GM11168 (cell line): Measurements from ENCODE around the gene COL5A1.
"Not testable (repeated sequence)": the region's sequence is repeated elsewhere in the genome, so short reads cannot be mapped to it uniquely, and the experiment has no call there.

ENCODE experiments used
- in situ Hi-C: fragments of 300-500 bp; cut with MboI; formaldehyde crosslinking; loops from one replicate; pipeline ENCODE4 v1.12.0; 2022; ENCODE audit warnings: low sequenced_read_pairs; ENCODE audit not compliant: unreplicated experiment

Gene COL5A1

DNA sequence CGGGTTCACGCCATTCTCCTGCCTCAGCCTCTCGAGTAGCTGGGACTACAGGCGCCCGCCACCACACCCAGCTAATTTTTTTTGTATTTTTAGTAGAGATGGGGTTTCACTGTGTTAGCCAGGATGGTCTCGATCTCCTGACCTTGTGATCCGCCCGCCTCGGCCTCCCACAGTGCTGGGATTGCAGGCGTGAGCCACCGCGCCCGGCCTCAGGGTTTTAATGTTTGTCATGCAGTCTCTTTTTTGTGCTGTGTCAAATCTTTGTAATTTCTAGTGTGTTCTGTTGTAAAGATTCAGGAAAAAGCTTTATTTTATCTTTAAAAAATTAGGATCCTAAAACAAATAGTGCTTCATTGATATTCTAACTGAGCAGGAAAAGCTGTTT is 62.1 kb downstream of the COL5A1 start:
- in situ Hi-C loops: loop anchor here (5.0 kb wide), 1 partner anchor 279 kb away; no protein-coding TSS in a partner anchor

DNA sequence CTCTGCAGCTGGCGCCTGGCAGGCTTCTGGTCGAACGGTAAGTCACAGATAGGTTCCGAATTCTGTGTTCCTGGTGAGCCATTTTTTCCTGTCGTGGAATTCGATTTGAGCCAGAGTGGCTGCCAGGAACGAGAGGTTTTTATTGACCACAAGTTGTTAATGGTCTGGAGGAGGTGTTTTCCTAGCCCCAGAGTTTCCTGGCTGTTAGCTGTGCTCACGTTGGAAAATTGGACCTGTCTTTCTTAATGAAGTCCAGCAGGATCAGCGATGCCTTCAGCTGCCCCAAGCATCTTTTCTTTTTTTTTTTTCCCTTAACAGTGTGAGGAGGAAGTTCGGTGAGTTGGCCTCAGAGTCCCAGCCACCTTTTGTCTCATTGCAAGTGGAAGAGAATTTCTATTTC is 62.9 kb downstream of the COL5A1 start:
- in situ Hi-C loops: loop anchor here (5.0 kb wide), 1 partner anchor 278 kb away; no protein-coding TSS in a partner anchor

DNA sequence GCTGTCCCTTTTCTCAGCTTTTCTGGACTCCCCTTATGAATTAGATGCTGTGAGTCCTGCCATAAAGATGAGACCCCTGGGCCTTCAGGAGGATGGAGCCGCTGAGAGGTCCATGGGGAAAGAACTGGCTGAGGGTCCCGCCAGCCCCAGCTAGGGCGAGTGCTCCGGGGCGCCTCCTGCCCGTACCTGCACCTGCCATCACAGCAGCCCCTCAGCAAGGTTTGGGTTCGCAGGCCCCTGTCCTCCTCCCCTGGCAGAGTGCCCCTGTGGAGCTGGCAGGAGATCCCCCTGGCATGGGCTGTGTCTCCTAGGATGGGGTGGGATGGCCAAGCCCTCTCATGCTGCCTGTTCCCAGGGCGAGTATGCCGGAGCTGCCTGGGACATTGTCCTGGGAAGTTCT is 64.2 kb downstream of the COL5A1 start:
- in situ Hi-C loops: no loop called here

DNA sequence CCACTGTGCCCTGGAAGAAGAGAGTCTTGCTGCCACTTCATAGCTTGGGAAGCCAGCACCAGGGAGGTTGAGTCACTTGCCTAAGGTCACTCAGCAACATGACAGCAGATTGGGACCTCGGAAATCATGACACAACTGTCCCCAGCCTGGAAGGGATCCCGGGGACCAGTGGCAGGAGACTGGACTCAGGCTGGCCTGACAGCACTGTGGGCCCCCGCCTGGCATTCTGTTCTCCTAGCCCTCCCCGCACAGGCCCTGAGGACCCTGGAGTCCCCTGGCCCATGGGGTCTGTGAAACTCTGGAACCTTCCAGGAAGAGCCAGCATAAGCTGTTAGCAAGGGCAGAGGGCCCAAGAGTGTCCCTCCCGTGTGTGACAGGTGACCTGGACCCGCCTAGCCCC is 64.9 kb downstream of the COL5A1 start:
- in situ Hi-C loops: no loop called here

DNA sequence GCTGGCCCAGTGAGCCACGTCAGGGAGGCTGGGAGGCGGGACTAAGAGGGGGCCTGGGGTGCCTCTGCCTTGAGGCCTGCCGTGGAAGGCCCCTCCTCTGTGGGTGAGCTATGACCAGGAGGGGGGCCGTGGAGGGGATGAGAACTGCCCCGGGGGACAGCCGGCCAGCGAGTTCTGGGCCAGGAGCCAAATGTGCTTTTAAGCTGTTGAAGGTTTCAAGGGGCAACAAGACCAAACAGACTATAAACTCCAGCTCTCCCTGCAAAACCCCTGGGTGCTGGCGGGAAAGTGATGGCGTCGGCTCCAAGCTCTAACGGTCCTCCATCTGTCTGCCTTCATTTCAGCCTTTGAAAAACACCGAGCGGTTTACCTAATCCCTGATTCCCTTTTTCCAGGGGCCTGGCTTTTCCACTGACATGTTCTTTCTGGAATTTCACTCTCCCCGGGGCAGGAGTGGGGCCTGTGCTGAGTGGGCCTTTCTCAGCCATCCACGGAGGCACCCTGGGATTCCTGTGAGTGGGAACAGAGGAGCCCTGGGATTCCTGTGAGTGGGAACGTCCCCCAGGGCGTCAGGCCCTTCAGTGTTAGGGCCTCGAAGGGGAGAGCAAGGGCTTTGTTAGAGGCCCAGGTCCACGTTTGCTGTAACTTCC is 65.6 kb downstream of the COL5A1 start:
- in situ Hi-C loops: no loop called here

DNA sequence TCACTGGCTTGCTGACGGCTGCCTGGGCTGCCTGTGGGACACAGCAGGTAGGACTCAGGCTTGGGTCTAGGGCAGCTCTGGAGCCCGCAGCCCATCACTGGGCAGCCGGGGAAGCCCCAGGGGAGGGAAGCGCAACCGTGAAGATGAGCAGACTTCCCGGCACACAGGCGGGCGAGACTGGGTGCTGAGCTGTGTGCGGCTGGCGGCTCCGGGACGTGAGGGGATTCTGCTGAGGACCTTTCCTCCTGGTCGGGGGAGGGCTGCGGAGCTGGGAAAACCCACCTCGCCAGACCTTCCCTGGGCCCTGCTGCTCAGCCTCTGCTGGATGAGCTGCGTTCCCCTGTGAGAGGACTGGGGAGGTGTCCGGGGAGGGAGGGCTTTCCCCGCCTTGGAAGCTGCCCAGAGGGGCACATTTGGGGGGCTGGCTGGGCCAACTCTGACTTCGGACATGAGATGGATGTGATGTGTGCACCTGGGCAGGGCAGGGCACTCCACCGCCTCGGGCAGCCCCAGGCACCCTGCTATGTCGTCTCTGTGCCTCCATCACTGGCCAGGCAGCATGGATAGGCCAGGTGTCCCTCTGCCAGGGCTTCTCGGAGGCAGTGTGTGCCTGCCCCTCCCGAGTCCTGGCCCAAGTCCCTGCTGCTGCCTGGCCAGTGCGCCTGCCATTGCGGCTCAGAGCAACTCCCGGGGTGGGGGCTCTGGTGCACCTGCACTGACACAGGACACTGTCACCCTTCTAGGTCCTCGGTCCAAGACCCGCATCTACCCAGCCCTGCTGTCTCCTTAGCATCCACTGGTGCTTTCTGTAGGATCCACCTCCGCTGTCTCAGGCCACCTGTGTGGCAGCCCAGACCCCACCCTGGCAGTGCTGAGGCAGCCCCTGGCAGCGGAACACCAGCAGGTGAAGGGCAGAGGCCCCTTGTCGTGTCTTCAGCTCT is 66.4 kb downstream of the COL5A1 start:
- in situ Hi-C loops: no loop called here

DNA sequence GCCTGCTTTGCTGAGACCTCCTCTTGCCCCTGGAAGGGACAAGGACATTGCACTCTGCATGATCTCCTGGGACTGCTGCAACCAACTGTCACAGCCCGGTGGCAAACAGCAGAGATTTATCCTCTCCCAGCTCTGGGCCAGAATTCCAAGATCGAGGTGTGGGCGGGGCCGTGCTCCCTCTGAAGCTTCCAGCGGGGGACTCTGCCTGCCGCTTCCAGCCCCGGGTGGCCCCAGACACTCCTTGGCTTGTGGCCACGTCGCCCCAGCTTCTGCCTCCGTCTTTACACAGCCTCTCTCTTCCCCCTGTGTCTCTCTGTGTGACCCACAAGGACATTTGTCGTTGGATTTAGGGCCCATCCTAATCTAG is 67.1 kb downstream of the COL5A1 start:
- in situ Hi-C loops: no loop called here

DNA sequence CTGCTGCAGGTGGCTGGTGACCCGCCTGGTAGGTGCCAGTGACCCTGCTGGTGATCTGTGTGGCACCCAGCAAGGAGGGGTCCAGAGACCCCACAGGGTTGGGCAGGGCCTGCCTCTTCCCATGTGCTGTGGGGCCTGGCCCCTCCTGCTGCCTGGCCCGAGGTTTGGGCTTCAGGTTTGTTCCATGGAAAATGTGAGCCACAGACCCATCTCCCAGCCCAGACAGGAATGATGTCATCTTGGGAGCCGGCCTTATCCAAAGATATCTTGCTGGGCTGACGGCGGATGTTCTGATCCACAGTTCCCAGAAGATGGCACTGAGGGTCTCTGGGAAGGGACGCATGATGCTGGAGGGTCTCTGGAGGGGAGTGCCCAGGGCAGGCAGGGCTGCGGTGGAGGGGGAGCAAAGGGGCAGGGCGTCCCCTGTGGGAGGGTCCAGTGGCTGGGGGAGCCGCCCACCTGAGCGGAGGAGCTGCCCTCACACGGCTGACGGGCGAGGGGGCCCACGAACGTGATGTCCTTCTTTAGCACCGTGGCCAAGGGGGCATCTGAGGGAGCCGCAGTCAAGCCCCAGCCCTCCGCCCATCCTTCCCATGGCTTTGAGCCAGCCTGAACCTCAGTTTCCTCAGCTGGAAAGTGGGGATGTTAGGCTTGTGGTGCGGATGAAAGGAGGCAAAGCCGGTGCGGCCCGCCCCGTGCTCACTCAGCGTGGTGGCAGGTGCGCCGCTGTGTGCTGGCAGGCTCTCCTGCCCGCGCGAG is 68.1 kb downstream of the COL5A1 start:
- in situ Hi-C loops: no loop called here

DNA sequence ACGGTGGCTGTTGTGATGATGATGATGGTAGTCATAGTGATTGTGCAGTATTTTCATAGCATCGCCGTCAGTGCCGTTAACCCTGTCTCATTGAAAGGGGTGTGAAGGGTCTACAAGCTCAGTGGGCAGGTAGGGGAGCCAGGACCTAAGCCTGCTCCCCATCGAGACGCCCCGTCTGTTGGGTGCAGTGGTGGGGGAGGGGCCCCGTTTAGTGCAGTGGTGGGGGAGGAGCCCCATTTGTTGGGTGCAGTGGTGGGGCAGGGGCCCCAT is 68.6 kb downstream of the COL5A1 start:
- in situ Hi-C loops: no loop called here

DNA sequence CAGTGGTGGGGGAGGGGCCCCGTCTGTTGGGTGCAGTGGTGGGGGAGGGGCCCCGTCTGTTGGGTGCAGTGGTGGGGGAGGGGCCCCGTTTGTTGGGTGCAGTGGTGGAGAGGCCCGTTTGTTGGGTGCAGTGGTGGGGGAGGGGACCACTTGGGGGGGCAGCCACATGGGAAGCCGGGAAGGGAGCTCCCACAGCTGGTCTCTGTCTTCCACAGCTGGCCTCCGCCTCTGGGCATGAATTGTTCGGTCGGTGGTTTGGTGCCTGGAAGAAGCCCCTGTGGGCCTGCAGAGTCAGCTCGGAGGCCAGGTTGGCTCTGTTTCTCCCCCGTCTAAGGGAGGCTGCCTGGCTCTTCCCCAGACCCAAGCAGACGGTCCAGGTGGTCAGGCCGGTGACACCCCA is 69.3 kb downstream of the COL5A1 start:
- in situ Hi-C loops: no loop called here

DNA sequence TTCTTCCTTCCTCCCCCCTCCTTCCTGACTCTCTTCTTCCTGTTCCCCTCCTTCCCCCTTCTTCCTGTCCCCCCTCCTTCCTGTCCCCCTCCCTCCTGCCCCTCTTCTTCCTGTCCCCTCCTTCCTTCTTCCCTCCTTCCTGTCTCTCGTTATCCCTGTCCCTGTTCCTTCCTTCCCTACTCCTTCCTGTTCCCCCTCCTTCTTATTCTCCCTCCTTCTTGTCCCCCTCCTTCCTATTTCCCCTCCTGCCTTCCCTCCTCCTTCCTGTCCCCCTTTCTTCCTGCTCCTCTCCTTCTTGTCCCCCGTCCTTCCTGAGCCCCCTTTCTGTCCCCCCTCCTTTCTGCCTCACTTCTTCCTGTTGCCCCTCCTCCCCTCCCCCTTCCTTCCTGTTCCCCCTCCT is 70.6 kb downstream of the COL5A1 start:
- in situ Hi-C loops: no loop called here

DNA sequence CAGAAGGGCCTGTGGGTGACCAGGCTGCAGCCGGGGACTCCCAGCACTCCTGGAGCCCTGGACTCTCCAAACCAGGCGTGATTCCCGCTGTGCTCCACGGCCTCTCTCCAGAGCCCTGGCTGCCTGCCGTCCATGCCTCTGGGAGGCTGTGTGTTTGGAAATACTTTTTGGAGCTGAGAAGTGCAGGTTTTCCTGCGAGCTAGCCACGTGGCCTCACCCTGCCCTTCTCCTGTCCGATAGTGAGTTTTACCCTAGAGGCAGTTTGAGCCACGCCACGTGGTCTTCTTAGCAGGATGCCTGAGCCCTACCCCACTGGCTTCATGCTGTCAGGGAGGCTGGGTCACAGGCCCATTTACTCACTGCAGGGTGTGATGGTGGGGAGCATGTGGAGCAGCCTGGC is 71.3 kb downstream of the COL5A1 start:
- in situ Hi-C loops: no loop called here

DNA sequence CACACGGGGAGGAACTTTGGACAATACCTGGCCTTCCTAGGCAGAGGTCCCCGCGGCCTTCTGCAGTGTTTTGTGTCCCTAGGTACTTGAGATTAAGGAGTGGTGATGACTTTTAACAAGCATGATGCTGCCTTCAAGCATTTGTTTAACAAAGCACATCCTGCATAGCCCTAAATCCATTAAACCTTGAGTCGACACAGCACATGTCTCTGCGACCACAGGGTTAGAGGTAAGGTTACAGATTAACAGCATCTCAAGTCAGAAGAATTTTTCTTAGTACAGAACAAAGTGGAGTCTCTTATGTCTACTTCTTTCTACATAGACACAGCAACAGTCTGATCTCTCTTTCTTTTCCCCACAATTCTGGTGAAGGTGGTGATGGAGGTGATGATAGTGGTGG is 73.9 kb downstream of the COL5A1 start:
- in situ Hi-C loops: not testable (repeated sequence)

DNA sequence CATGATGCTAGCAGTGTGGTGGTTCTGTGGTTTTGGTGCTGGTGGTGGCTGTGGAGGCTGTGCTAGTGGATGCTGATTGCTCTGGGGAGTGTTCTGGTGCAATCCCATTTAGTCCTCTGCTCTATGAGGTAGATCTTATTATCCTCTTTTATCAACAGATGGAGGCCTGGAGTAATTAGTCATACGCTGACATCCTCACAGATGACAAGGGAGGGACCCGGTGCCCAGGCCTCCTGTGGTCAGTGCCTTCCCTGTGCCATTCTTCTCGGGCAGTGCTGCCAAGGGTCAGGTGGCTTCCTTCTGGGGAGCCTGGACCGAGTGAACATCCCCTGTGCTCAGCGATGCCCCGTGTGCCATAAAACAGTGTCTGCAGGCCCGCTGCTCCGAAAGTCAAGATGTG is 74.5 kb downstream of the COL5A1 start:
- in situ Hi-C loops: no loop called here

DNA sequence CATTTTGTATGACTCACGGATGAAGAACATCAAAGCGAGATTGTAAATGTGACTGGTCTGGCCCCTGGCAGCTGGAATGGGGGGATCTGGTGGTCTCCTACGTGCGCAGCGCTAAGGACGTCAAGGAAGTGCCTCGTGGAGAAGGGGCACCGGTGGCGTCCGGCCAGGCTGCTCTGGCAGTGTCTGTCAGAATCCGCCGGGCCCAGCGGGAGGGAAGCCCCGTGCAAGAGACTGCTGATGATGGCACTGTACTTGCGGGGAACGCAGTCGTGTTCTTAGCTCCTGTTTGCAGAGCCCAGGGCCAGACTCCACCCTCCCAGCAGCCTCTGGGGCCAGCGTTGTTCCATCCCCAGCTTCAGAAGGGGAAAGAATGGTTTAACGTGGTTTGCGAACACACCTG is 75.5 kb downstream of the COL5A1 start:
- in situ Hi-C loops: no loop called here

DNA sequence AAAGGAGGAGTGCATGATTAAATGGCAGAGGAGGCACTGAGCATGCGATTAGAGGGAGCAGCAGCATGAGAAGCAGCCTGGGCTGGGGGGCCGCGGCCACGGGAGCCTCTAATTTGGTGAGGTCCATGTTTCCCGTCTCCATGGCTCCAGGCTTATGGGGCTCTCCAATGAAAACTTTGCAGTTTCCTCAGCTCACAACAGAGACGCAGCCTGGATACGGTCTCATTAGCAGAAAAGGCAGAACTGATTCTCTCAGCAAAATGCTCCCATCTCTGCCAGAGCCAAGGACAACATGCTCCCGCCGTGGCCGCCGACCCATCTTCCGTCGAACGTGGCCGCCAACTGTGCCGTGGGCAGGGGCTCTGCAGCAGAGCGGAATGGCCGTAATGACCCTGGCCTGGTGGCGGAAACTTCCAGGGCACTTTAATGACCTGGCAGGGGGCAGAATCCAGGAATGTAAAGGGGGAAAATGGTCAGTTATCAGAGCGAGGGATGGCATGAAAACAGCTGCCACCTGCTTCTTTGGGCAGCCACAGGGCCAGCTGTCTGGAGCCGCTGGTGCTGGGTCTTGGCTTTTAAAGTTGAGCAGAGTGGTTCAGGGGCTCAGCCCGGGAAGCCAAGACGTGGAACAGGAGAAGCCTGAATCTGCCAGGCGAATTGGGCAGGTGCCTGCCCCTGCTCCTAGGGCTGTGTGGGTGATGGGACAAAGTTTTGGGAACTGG is 76.5 kb downstream of the COL5A1 start:
- in situ Hi-C loops: no loop called here

DNA sequence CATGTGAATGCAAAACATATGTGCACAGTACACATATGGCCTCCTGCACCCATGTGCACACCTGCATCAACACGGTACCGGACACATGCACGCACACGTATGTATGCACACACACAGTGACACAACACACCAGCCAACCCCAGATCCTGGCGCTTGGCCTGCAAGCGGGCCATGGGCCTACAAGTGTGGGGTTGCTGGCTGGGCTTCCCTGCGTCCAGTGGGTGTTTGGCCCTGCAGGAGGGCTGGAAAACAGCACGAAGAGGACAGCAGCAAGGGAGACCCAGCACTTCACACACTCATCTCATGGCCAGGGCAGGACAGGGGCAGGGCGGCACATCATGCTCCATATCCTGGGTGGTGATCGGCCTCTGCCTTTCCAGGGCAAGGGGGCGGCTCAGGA is 77.7 kb downstream of the COL5A1 start:
- in situ Hi-C loops: no loop called here

DNA sequence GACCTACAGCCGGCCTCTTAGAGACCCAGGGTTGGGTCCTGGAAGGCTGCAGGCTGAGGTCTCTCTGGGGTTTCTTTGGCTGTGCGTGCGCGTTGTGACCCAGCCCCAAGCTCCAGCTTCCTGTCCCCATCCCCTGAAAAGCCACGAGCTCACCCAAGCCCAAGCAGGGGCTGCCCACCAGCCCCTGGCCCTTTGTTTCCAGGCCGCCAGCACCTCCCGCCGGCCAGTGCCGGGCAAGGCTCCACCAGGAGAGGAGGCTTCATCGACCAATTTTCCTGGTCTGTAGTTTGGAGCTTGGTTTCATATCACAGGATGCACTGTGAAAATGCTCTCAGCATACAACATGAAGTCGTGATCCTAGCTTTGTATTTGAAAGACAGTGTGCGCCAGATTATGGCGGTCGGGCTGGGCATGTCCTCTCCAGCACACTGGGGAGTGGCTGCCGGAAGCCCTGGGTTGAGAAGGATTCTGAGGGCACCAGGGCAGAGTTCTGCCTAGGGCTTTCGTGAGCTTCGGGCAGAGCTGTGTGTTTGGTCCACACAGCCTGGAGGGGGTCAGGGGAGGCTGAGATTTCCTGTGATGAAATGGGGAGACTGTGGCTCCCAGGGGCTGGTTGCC is 78.6 kb downstream of the COL5A1 start:
- in situ Hi-C loops: no loop called here

DNA sequence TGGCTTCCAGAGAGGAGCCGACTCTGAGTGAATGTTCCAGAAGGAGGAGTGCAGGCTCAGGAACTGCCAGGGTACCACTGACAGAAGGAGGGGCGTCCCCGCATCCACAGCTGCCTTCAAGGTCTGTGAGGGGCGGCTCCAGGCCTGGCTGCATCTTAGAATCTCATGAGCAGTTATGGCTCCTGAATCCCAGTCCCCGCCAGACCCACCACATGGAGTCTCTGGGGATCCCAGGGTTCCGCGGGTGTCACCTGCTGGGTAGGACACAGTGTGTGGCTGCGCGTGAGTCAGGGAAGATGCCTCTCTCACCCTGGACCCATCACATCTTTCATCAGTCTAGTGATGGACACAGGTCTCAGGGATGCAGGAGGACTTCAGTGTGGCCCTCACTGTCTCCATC is 79.2 kb downstream of the COL5A1 start:
- in situ Hi-C loops: no loop called here

DNA sequence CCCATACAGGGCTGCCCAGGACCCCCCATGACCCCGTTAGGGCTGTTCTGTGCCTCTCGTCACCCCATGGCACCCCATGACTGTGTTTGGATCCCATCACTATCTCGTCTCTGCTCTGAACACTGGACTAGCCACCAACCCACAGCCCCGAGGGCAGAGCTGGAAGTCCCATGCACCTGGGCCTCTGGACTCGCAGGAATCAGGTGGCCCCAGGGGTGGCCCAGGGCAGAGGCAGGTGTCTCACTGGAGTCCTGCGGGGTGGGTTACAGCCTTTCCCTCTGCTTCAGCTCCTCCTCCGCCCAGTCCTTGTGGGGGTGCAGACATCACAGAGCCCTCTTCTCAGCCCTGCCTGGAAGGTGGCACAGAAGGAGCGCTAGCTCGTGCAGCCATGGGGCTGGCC is 79.7 kb downstream of the COL5A1 start:
- in situ Hi-C loops: no loop called here
